Measurements from ENCODE around the gene GNG13.
"Not testable (repeated sequence)": the region's sequence is repeated elsewhere in the genome, so short reads cannot be mapped to it uniquely, and the experiment has no call there.

GNG13 gene

GRCh38 chr16:779561-779960 is 21.0 kb downstream of the GNG13 start:
- DNase-seq = no peak

- DNase-seq = no peak
Measured at GRCh38 chr16:778909-779527, 21.5 kb downstream of the GNG13 start.

DNA sequence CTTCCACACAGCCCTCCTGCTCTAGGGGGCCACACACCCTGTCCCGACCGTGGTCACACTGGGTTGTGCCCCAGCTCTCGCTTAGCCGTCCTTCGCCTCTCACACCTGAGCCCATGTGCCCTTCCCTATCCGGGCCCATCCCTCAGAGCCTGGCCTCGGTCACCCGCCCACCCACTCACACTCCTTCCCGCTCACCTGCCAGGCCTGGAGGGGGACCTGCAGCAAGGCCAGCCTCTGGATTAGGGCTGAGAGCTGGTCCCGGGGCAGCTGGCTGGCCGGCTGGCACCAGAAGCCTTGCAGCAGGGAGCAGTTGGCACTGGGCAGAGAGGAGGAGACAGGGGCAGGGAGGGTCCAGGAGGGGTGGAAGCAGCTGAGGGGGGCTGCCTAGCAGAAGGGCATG is 22.1 kb downstream of the GNG13 start:
- DNase-seq = no peak

GRCh38 chr16:777826-778225 is 22.7 kb downstream of the GNG13 start:
- no peak for DNase-seq

- no peak for DNase-seq
Measured at GRCh38 chr16:776824-777223, 23.7 kb downstream of the GNG13 start.

GRCh38 chr16:776298-776697 is 24.2 kb downstream of the GNG13 start:
- DNase-seq = not testable (repeated sequence)

- DNase-seq = no peak
Measured at GRCh38 chr16:775236-775796, 25.2 kb downstream of the GNG13 start.

DNA sequence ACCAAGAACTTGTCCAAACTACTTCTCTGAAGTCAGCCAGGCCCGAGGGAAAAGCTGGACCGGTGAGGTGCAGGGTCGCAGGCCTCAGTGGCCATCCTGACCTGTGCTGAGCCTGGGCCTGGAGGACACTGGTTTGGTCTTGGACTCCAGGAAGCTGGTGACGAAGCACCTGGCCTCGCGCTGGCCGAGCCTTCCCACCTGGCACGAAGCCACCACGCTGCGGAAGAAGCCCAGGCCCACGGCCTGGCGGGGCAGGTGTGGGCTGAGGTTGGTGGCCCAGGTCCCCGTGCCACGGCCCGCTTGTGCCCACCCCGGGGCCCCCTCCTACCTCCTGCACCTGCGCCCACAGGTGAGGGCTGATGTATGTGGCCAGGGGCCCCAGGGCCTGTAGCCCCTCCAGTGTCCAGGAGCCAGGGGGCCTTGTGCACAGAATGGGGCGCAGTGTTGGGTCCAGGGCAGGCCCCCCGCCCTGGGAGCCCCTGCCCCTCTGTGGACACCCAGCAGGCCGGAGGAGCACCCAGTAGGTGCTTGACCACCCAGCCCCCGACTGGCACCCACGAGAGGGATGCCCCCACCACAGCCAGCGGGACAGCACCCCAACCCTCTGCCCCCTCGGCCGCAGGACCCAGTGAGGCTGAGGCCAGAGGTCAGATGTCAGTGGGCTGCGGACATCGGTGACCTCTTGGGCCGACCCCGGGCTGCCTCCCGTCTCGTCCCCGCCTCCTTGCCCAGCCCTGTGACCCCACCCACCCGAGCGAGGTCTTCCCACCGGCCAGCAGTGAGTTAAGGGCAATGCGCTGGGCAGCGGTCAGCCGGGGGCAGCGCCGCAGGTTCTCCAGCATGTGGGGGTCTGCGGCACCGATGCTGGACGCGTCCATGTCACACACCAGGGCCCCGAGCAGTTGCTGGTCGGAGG is 26.2 kb downstream of the GNG13 start:
- no peak for DNase-seq

DNA sequence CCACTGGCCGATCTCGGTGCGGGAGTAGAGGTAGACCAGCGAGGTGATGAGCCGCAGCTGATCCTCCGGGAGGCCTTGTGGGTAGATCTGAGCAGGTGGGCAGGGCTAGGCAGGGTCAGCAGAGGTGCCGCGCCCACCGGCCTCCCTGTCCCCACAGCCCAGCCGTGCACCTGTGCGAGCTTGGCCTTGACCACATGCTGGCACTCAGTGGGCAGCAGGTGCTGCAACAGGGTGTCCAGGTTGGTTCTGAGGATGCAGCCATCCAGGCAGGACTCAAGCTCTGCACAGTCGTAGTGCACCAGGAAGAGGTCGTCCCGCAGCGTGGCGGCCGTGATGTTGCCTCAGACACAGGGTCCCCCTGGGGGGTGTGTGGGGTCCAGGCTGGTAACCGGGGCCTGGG is 27.6 kb downstream of the GNG13 start:
- no peak for DNase-seq

- no peak for DNase-seq
Measured at GRCh38 chr16:770411-770810, 30.1 kb downstream of the GNG13 start.

GRCh38 chr16:769934-770333 is 30.6 kb downstream of the GNG13 start:
- no peak for DNase-seq

DNA sequence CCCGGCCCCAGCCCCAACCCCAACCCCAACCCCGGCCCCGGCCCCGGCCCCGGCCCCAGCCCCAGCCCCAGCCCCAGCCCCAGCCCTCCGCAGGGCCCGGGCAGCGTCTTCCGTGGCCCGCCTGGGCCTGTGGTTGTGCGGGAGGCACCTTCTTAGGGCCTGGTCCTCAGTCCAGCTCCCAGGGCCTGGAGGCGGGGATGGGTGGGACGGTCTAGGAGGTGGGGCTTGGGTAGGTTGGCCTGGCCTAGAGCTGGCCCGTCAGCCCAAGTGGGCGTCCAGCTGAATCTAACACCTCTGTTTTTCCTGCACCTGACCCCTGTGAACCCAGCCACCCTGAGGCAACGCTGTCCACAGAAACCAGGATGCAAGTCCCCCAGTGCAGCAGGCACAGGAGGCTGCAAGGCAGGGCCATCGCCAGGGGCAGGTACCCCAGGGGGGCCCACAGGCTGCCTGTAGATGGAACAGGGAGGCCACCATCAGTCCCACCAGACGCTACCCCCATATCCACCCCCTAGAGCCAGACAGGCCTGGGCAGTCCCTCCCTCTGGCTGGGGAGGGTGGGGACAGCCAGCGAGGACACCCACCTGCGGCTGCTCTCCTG is 31.2 kb downstream of the GNG13 start:
- no peak for DNase-seq

GRCh38 chr16:768428-768827 is 32.1 kb downstream of the GNG13 start:
- DNase-seq = no peak

DNA sequence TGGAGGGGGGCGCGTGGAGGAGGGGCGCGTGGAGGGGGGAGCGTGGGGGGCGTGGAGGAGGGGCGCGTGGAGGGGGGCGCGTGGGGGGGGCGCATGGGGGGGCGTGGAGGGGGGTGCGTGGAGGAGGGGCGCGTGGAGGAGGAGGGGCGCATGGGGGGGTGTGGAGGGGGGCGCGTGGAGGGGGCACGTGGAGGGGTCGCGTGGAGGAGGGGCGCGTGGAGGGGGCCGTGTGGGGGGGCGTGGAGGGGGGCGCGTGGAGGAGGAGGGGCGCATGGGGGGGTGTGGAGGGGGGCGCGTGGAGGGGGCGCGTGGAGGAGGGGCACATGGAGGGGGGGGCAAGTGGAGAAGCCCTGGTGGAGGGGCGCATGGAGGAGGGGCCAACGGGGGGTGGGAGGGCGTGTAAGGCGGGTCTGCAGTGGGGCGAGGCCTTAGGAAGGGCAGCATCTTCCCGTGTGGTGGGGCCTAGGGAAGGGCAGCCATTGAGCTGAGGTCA is 32.7 kb downstream of the GNG13 start:
- DNase-seq = no peak

DNA sequence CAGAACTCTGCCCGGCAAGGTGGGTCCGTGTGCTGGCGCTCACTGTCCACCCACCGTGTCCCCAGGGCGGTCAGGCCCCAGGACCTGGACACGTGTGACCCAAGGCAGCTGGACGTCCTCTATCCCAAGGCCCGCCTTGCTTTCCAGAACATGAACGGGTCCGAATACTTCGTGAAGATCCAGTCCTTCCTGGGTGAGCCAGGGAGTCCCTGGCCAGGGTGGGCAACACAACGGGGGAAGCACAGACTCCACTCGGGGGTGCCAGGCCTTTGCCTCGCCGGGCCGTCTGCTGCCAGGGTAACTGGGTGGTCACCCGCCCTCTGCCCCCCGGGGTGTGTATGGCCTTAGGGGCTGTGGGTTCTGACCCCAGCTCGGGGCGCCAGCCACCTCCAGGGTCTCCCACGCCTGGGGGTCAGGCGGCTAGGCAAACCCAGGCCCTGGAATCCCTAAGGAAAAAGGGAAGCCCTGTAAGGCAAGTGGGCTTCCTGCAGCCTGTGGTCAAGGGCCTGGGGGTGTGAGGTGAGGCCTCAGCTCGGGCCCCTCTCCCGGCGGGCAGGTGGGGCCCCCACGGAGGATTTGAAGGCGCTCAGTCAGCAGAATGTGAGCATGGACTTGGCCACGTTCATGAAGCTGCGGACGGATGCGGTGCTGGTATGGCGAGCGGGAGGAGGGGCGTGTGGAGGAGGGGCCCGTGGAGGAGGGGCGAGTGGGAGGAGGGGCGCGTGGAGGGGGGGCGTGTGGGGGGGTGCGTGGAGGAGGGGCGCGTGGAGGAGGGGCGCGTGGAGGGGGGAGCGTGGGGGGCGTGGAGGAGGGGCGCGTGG is 33.5 kb downstream of the GNG13 start:
- no peak for DNase-seq

DNA sequence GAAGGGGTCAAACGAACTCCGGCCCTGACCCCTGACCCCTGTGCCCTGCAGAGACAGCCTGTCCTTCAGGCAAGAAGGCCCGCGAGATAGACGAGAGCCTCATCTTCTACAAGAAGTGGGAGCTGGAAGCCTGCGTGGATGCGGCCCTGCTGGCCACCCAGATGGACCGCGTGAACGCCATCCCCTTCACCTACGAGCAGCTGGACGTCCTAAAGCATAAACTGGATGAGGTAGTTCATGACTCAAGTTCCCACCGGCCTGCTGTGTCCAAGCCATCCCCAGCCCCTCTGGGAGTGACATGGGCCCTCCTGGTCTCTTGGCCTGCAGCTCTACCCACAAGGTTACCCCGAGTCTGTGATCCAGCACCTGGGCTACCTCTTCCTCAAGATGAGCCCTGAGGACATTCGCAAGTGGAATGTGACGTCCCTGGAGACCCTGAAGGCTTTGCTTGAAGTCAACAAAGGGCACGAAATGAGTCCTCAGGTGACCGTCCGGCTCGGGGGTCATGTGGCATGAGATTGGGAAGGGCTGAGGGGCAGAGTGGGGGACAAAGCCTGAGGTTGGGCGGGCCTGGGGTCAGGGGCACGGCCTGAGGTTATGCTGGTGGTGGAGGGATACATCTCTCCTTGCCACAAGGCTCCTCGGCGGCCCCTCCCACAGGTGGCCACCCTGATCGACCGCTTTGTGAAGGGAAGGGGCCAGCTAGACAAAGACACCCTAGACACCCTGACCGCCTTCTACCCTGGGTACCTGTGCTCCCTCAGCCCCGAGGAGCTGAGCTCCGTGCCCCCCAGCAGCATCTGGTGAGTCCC is 34.3 kb downstream of the GNG13 start:
- DNase-seq = no peak

GRCh38 chr16:765488-765865 is 35.1 kb downstream of the GNG13 start:
- no peak for DNase-seq

DNA sequence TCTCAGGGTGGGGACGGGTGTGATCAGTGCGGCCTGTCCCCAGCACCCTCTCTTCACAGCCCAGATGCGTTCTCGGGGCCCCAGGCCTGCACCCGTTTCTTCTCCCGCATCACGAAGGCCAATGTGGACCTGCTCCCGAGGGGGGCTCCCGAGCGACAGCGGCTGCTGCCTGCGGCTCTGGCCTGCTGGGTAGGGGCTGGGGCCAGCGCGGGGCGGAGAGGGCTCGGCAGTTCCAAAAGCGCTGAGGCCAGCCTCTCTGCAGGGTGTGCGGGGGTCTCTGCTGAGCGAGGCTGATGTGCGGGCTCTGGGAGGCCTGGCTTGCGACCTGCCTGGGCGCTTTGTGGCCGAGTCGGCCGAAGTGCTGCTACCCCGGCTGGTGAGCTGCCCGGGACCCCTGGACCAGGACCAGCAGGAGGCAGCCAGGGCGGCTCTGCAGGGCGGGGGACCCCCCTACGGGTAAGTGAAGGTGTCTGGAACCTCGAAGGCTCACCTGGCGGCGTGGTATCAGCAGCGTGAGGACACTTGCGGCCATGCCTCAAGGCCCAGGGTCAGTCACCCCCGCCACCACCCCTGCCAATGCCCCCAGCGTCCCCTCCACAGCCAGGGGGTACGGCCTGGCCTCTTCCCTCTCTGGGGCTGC is 35.6 kb downstream of the GNG13 start:
- no peak for DNase-seq

GRCh38 chr16:764184-764750 is 36.3 kb downstream of the GNG13 start:
- DNase-seq = no peak
